ENCODE results near the gene POMP. TPM values are rescaled to one million over a fixed set of nuclear protein-coding genes. Genes with fewer than 3 reads are reported as not detected.

The POMP gene
- total and polyA plus RNA-seq, 12 donors, result 69.1 to 134 (median 101) TPM

- Histone ChIP-seq H3K4me3 (no peak overlapping the region), H3K4me1 (peaks cover 0 to 32% (median 13%) of the 10 kb centered on the region in 9 donors), H3K36me3 (no peaks in the 10 kb centered on the region), H3K27ac (no peak overlapping the region), H3K27me3 (peaks cover 0 to 14% (median 0%) of the 10 kb centered on the region in 7 donors), H3K9me3 (no peaks in the 10 kb centered on the region)
- WGBS, 2 donors, result 92 to 94% methylated on average over 1 of the region's 1 CpG
- intact Hi-C loops (cut with DNase I), result loop anchor here in 3 of 10 donors (10.0 kb wide), 3 partner anchors 97 to 227 kb away; partner anchors contain the start of gene FLT1 (in 1 of the 3)
- ATAC-seq, result no peak
- TF ChIP-seq CTCF (IDR thresholded peaks at IDR 0.05), result no peak
- no peak for DNase-seq
These were observed 27.1 kb upstream of the POMP start for GRCh38 chr13:28631801-28632200.

GRCh38 chr13:28636069-28636468 lies 22.9 kb upstream of the POMP start:
- 30 to 35% methylated on average over 1 of the region's 1 CpG for WGBS, 2 donors
- Histone ChIP-seq H3K36me3 (no peaks in the 10 kb centered on the region), H3K27ac (no peak overlapping the region), H3K4me1 (peaks cover 0 to 38% (median 16%) of the 10 kb centered on the region in 9 donors), H3K27me3 (peaks cover 0 to 4% (median 0%) of the 10 kb centered on the region in 7 donors), H3K4me3 (no peak overlapping the region), H3K9me3 (no peaks in the 10 kb centered on the region)
- intact Hi-C loops (cut with DNase I), result loop anchor here in 9 of 10 donors (1.0 to 10.0 kb wide), 10 partner anchors 101 to 313 kb away; partner anchors contain the start of gene FLT1 (in 1 of the 9)
- TF ChIP-seq CTCF (IDR thresholded peaks at IDR 0.05), result no peak
- ATAC-seq (no peak), DNase-seq (no peak)

- H3K36me3 ChIP-seq, result no peaks in the 10 kb centered on the region
- 33 to 34% methylated on average over 10 of the region's 10 CpGs for WGBS, 2 donors
These were observed 22.1 kb upstream of the POMP start for GRCh38 chr13:28636677-28637317.

More at GRCh38 chr13:28636677-28637317, 22.1 kb upstream of the POMP start:
- Histone ChIP-seq H3K4me1 (peaks cover 0 to 43% (median 20%) of the 10 kb centered on the region in 9 donors), H3K9me3 (no peaks in the 10 kb centered on the region), H3K4me3 (no peak overlapping the region), H3K27me3 (peaks cover 0 to 4% (median 0%) of the 10 kb centered on the region in 7 donors), H3K27ac (peak overlapping the region in 6 of 10 donors; percentile 29 to 63 (median 50))
- ATAC-seq, result peak; percentile 65 to 86 (median 76)
- peak; percentile 72 to 95 (median 89) for TF ChIP-seq CTCF (IDR thresholded peaks at IDR 0.05)
- intact Hi-C loops (cut with DNase I), result loop anchor here in 9 of 10 donors (1.0 to 10.0 kb wide), 10 partner anchors 102 to 314 kb away; partner anchors contain the start of gene FLT1 (in 1 of the 9)
- DNase-seq, result peak in 1 of 2 donors; percentile 71

Measured in heart right ventricle (tissue), 16 donors.